HG03432 (cell line): ENCODE measurements around the gene PKMYT1.

Experiments
- ATAC-seq: cut with Tn5 transposase; IDR thresholded peaks from one replicate; pipeline ENCODE4 v1.9.1; 2021; ENCODE audit warnings: mild to moderate bottlenecking, moderate library complexity; ENCODE audit not compliant: unreplicated experiment

PKMYT1 gene

DNA sequence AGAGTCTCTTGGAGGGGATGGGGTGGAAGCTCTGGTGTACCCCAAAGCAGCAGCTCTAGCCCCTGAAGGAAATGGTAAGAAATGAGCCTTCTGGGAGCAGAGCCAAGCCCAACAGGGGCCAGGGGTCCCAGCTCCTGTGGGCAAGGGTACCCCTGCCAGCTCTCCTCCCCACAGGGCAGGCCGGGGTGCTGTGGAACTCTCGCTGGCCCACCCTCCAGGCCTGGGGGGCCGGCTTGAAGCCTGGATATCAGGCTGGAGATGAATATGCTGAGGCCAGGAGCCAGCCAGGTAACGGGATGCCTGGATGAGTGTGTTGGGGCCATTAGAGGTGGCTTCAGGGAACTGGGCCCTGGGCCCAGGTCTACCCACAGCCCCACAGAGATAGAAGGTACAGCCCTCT, 20.3 kb upstream of the PKMYT1 start:
- no peak for ATAC-seq

GRCh38 chr16:2999929-3000328, 19.7 kb upstream of the PKMYT1 start:
- ATAC-seq, result no peak

DNA sequence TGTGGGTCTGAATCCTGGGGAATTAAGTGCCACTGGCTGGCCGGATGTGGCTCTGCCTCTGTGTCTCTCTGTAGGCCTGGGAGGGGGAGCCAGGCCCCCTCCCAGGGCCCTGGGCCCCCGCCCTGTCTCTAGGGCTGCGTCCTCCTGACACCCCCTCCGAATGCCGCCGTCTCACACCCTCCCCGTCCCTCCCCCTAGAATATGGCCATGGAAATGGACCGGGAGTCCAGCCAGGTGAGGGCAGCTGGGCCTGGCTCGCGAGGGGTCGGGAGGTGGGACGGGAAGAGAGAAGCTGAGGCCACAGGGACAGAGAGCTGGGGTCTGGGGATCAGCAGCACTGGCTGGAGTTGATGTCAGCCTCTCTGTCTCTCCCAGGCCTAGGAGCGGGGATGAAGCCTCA, 16.1 kb upstream of the PKMYT1 start:
- ATAC-seq, result no peak

DNA sequence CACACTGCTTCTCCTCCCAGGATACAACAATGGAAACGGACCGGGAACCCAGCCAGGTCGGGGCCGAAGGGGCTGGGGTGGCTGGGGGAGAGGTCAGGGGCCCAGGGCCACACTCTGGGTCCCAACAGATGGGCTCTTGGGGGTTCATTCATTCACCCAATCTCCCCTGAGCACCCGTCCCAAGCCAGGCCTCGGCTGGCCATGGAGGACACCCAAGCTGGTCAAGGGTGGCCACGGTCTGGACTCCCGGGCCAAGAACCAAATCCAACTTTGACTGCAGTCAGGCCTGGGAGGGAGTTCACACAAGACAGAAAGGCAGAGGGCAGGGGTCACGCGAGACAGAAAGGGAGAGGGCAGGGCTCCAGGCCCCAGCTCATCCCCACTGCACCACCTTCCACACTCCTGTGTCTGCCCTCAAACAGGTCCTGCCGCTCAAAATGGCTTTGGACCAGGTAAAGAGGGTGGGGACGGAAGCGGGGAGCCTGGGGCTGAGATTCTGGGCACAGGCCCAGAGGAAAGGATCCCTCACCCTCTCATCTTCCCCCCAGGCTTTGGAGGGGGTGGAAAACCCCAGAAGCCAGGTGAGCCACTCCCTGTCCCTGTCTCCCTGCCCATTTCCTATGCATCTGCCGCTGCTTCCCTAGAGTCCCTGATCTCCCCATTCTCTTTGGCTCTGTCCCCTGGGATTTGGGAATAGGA, 12.3 kb upstream of the PKMYT1 start:
- ATAC-seq, result no peak

DNA sequence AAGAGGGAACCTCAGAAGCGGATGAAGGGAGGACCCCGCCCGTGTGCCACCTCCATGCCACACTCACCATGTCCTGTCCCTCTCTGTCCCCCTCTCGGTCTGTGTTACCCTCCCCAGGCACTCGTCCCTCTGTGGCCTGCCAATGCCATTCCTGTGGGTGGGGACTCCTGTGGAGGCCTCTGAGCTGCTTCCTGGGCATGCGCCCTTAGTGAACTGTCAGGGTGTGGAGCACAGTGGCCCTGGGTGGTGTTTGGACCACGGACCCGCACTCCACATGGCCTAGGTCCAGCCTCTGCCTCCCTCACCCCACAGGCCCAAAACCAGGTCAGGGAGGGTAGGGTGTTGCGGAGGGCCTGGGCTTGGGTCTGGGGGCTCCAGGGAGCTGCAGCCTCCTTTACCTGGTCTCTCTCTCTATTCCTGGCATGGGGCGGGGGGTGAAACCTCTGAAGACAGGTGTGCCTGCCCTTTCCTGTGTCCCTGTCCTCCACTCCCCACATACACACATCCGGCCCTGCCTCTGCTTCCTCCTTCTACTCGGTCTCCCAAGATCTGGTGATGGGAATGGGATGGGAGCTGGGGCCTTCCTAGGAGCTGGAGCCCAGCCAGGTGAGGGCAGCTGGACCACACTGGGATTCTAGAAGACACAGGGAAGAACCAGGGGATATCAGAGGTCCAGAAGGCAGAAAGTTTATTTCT, 11.5 kb upstream of the PKMYT1 start:
- no peak for ATAC-seq

- ATAC-seq, result no peak
Measured at GRCh38 chr16:2990891-2991290, 10.6 kb upstream of the PKMYT1 start.

GRCh38 chr16:2988590-2989099, 8.4 kb upstream of the PKMYT1 start:
- ATAC-seq, result no peak

GRCh38 chr16:2987833-2988232, 7.6 kb upstream of the PKMYT1 start:
- no peak for ATAC-seq

GRCh38 chr16:2987286-2987685, 7.0 kb upstream of the PKMYT1 start:
- ATAC-seq, result no peak

- ATAC-seq, result no peak
Measured at GRCh38 chr16:2986623-2987188, 6.5 kb upstream of the PKMYT1 start.

GRCh38 chr16:2985893-2986355, 5.7 kb upstream of the PKMYT1 start:
- ATAC-seq, result no peak

- ATAC-seq, result no peak
Measured at GRCh38 chr16:2985462-2985861, 5.2 kb upstream of the PKMYT1 start.

- ATAC-seq, result peak; percentile 41
Measured at GRCh38 chr16:2983706-2984136, 3.5 kb upstream of the PKMYT1 start.

DNA sequence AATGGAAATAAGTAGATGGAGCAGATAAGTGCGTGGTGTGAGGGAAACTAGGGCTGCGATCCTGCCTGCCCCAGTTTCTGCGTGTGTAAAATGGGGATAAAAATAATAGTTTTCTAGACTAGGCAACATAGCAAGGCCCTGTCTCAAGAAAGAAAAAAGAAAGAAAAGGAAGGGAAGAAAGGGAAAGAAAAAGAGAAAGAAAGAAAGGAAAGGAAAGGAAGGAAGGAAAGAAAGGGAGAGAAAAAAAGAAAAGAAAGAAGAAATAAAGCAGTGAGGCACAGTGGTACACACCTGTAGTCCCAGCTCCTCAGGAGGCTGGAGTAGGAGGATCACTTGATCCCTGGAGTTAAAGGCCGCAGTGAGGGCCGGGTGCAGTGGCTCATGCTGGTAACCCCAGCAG, 2.2 kb upstream of the PKMYT1 start:
- no peak for ATAC-seq

DNA sequence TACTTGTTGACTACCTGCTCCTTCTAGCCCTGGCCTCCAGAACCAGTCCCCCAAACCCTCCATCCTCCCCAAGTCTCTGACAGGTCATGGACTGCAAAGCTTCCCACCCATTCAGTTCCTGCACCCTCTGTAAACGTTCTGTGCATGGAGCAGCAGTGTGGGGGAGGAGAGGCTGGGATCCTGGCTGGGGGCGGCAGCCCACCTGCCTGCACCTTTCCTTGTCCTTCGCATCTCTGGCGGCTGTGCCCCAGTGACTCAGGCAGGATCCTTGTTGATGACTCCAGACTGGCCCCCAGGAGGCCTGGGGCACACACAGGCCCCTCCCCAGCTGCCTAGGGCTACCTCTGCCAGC, 1.6 kb upstream of the PKMYT1 start:
- ATAC-seq, result no peak

- ATAC-seq, result no peak
Measured at GRCh38 chr16:2981177-2981898, 1.1 kb upstream of the PKMYT1 start.

GRCh38 chr16:2979669-2980226, 498 bp downstream of the PKMYT1 start:
- ATAC-seq, result peak; percentile 14

DNA sequence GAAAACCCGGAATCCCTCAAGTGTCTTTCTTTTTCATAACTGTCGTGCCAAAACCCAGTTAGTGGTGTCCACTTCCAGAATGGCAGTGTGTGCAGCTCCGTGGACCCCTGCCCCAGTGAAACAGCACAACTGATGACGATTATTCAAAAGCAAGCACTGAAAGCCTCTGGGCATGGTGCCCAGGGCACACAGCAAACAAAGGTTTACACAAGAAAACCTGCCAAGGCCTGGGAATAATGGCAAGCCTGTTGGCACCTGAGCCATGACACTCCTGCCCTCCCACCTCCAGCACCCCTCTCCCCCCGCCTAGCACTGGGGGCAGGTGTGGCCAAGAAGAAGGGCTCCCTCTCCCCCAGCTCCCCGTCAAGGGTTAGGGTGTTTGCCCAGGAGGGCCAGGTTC, 2.8 kb downstream of the PKMYT1 start:
- ATAC-seq, result no peak

DNA sequence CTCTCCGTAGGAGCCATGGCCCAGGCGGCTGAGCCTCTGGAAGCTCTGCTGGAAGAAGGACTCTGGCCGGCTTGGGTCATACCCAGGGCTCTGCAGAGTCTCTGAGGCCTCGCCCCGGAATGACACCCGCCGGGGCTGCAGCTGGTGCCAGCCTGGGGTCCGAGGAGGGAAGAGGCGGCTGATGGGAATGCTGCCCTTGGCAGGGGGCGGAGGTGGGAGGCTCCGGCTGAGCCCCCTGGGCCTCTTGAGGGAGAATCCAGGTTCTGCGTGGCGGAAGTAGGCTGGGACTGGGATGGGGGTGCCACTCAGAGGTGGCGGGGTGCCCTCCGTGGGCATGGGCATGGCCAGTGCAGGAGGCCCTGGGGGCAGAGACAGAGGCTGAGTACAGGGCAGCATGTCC, 3.6 kb downstream of the PKMYT1 start:
- no peak for ATAC-seq

- ATAC-seq, result no peak
Measured at GRCh38 chr16:2976201-2976600, 4.0 kb downstream of the PKMYT1 start.

GRCh38 chr16:2975161-2975795, 5.0 kb downstream of the PKMYT1 start:
- ATAC-seq, result no peak
